ENCODE measurements around the gene GTF3C6.

Gene GTF3C6

GRCh38 chr6:110990840-110991576 is 32.5 kb downstream of the GTF3C6 start:
- Histone ChIP-seq H3K4me3 (ENCODE audit: low read length) (no peak overlapping the region), H3K79me2 (ENCODE audit: low read length) (peaks cover 43% of the 10 kb centered on the region), H3K4me1 (ENCODE audit: low read length) (no peaks in the 10 kb centered on the region), H2AFZ (ENCODE audit: low read depth, low read length) (no peak overlapping the region), H3K4me2 (ENCODE audit: low read length) (no peak overlapping the region), H3K9ac (ENCODE audit: low read length) (no peak overlapping the region), H3K27me3 (ENCODE audit: low read depth, low read length) (no peaks in the 10 kb centered on the region), H3K27ac (ENCODE audit: low read length) (no peak overlapping the region), H4K20me1 (ENCODE audit: insufficient read depth, low read length) (no peaks in the 10 kb centered on the region), H3K36me3 (replicated peaks; ENCODE audit: low read depth, low read length) (peaks cover 18% of the 10 kb centered on the region), H3K9me3 (ENCODE audit: insufficient read depth, low read length) (no peaks in the 10 kb centered on the region)
- TF ChIP-seq CTCF (IDR thresholded peaks at IDR 0.05; ENCODE audit: low read depth, low read length) (peak; percentile 19; the same call in 1 of the 2 replicates), EZH2phosphoT487 (IDR thresholded peaks at IDR 0.05; ENCODE audit: low read depth) (no peak)

GRCh38 chr6:110996691-110997090 is 38.2 kb downstream of the GTF3C6 start:
- no peak overlapping the region for H3K4me3 ChIP-seq (ENCODE audit: low read length)
- H3K9me3 ChIP-seq (ENCODE audit: insufficient read depth, low read length) = no peaks in the 10 kb centered on the region
- no peaks in the 10 kb centered on the region for H3K27me3 ChIP-seq (ENCODE audit: low read depth, low read length)
- no peak for TF ChIP-seq EZH2phosphoT487 (IDR thresholded peaks at IDR 0.05; ENCODE audit: low read depth)
- H3K4me1 ChIP-seq (ENCODE audit: low read length) = no peaks in the 10 kb centered on the region
- H2AFZ ChIP-seq (ENCODE audit: low read depth, low read length) = no peak overlapping the region
- no peak overlapping the region for H3K9ac ChIP-seq (ENCODE audit: low read length)
- peaks cover 17% of the 10 kb centered on the region for H3K36me3 ChIP-seq (replicated peaks; ENCODE audit: low read depth, low read length)
- peaks cover 13% of the 10 kb centered on the region for H3K79me2 ChIP-seq (ENCODE audit: low read length)
- no peaks in the 10 kb centered on the region for H4K20me1 ChIP-seq (ENCODE audit: insufficient read depth, low read length)
- H3K27ac ChIP-seq (ENCODE audit: low read length) = no peak overlapping the region
- no peak overlapping the region for H3K4me2 ChIP-seq (ENCODE audit: low read length)

GRCh38 chr6:110999634-111000270 is 41.2 kb downstream of the GTF3C6 start:
- peaks cover 16% of the 10 kb centered on the region for H3K36me3 ChIP-seq (replicated peaks; ENCODE audit: low read depth, low read length)
- H3K27ac ChIP-seq (ENCODE audit: low read length) = no peak overlapping the region

GRCh38 chr6:111002350-111002749 is 43.8 kb downstream of the GTF3C6 start:
- no peak overlapping the region for H3K9ac ChIP-seq (ENCODE audit: low read length)
- no peak for TF ChIP-seq CTCF (IDR thresholded peaks at IDR 0.05; ENCODE audit: low read depth, low read length)
- peaks cover 16% of the 10 kb centered on the region for H3K36me3 ChIP-seq (replicated peaks; ENCODE audit: low read depth, low read length)
- no peaks in the 10 kb centered on the region for H3K4me1 ChIP-seq (ENCODE audit: low read length)
- no peak overlapping the region for H3K4me2 ChIP-seq (ENCODE audit: low read length)
- H3K27ac ChIP-seq (ENCODE audit: low read length) = no peak overlapping the region
- H4K20me1 ChIP-seq (ENCODE audit: insufficient read depth, low read length) = no peaks in the 10 kb centered on the region
- no peak overlapping the region for H3K4me3 ChIP-seq (ENCODE audit: low read length)
- H3K27me3 ChIP-seq (ENCODE audit: low read depth, low read length) = no peaks in the 10 kb centered on the region
- no peaks in the 10 kb centered on the region for H3K9me3 ChIP-seq (ENCODE audit: insufficient read depth, low read length)
- no peak overlapping the region for H2AFZ ChIP-seq (ENCODE audit: low read depth, low read length)
- peaks cover 4% of the 10 kb centered on the region; the same call in 1 of the 2 replicates for H3K79me2 ChIP-seq (ENCODE audit: low read length)

More at GRCh38 chr6:110999634-111000270, 41.2 kb downstream of the GTF3C6 start:
- no peaks in the 10 kb centered on the region for H4K20me1 ChIP-seq (ENCODE audit: insufficient read depth, low read length)
- no peaks in the 10 kb centered on the region for H3K4me1 ChIP-seq (ENCODE audit: low read length)
- H3K9ac ChIP-seq (ENCODE audit: low read length) = no peak overlapping the region
- H3K27me3 ChIP-seq (ENCODE audit: low read depth, low read length) = no peaks in the 10 kb centered on the region
- H3K9me3 ChIP-seq (ENCODE audit: insufficient read depth, low read length) = no peaks in the 10 kb centered on the region
- no peak overlapping the region for H3K4me2 ChIP-seq (ENCODE audit: low read length)
- no peak overlapping the region for H2AFZ ChIP-seq (ENCODE audit: low read depth, low read length)
- no peak overlapping the region for H3K4me3 ChIP-seq (ENCODE audit: low read length)
- TF ChIP-seq EZH2phosphoT487 (IDR thresholded peaks at IDR 0.05; ENCODE audit: low read depth) = no peak
- TF ChIP-seq CTCF (IDR thresholded peaks at IDR 0.05; ENCODE audit: low read depth, low read length) = peak; percentile 42
- H3K79me2 ChIP-seq (ENCODE audit: low read length) = peaks cover 8% of the 10 kb centered on the region; the same call in 1 of the 2 replicates

All from OCI-LY3 (cell line).